OCI-LY7 (cell line): Measurements from ENCODE around the gene TBC1D8.

Source experiments
- EZH2phosphoT487 ChIP-seq: fragments of 200-600 bp; sonication (generic); IDR thresholded peaks from 2 replicates; pipeline ENCODE4 v1.6.1; 2018; ENCODE audit warnings: low read depth, borderline replicate concordance, mild to moderate bottlenecking, mixed run types, antibody characterized with exemption, low read length, moderate library complexity, mixed read lengths
- TF ChIP-seq, protein P1 (sequence below): fragments of 200-600 bp; sonication (generic); conservative IDR thresholded peaks from 2 replicates; pipeline ENCODE4 v1.5.1; 2014; ENCODE audit warnings: mild to moderate bottlenecking, antibody characterized with exemption, low read length, moderate library complexity, mixed read lengths

DNA sequence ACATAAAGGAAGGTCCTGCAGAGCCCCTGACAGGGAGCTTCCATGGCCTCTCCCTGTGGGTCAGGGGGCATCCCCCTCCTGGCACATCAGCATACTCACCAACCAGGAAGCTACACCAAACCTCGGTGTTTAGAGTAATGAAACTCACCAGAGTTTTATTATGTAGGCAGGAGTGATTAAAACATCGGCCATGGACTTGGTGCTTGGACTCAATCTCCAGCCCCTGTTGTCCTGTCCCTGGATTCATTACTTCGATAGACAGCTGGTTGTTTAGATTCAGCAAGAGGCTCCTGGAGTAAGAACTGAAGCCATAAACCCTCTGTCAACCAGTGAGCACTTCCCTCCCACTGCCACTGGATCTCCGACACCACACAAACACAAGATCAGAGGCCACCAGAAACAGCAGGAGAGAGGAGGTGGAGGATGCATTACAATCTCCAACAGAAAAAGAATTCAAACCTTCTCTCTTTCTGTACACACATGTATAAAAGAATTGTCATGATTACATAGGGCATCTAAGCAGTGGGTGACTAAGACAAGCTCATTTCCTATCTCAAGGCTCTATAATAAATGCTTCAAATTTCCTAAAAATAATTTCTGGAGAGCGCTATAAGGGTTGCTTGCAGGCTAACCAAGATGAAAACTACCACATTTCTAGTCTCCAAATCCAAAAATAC, 27.2 kb downstream of the TBC1D8 start:
- TF ChIP-seq, protein P1, sequence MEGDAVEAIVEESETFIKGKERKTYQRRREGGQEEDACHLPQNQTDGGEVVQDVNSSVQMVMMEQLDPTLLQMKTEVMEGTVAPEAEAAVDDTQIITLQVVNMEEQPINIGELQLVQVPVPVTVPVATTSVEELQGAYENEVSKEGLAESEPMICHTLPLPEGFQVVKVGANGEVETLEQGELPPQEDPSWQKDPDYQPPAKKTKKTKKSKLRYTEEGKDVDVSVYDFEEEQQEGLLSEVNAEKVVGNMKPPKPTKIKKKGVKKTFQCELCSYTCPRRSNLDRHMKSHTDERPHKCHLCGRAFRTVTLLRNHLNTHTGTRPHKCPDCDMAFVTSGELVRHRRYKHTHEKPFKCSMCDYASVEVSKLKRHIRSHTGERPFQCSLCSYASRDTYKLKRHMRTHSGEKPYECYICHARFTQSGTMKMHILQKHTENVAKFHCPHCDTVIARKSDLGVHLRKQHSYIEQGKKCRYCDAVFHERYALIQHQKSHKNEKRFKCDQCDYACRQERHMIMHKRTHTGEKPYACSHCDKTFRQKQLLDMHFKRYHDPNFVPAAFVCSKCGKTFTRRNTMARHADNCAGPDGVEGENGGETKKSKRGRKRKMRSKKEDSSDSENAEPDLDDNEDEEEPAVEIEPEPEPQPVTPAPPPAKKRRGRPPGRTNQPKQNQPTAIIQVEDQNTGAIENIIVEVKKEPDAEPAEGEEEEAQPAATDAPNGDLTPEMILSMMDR, result no peak
- no peak for TF ChIP-seq EZH2phosphoT487
